HG03066 (cell line): Measurements from ENCODE around the gene CAPN10.

Experiments used
- ATAC-seq: cut with Tn5 transposase; IDR thresholded peaks from one replicate; pipeline ENCODE4 v1.9.1; 2021; ENCODE audit warnings: low read depth; ENCODE audit not compliant: unreplicated experiment

The CAPN10 gene

GRCh38 chr2:240622060-240622411 is 35.5 kb downstream of the CAPN10 start:
- ATAC-seq: no peak

GRCh38 chr2:240622531-240623235 is 36.1 kb downstream of the CAPN10 start:
- ATAC-seq: no peak

- no peak for ATAC-seq
Measured at GRCh38 chr2:240623531-240624010, 37.0 kb downstream of the CAPN10 start.

- no peak for ATAC-seq
Measured at GRCh38 chr2:240624011-240624949, 37.7 kb downstream of the CAPN10 start.

- no peak for ATAC-seq
Measured at GRCh38 chr2:240624950-240625621, 38.6 kb downstream of the CAPN10 start, which contains the start of gene GPR35. TSS of gene GPR35 (plus strand) at chr2:240625480. CDS start at chr2:240629953, 4,473 bp downstream.

- ATAC-seq: no peak
Measured at GRCh38 chr2:240626531-240627300, 40.2 kb downstream of the CAPN10 start.

GRCh38 chr2:240627736-240628506 is 41.4 kb downstream of the CAPN10 start:
- no peak for ATAC-seq

GRCh38 chr2:240628507-240628807 is 41.9 kb downstream of the CAPN10 start:
- no peak for ATAC-seq

- no peak for ATAC-seq
Measured at GRCh38 chr2:240628808-240629618, 42.5 kb downstream of the CAPN10 start.

GRCh38 chr2:240629619-240629967 is 43.1 kb downstream of the CAPN10 start:
- no peak for ATAC-seq

- ATAC-seq: no peak
Measured at GRCh38 chr2:240629968-240630770, 43.6 kb downstream of the CAPN10 start.

- no peak for ATAC-seq
Measured at GRCh38 chr2:240630771-240631547, 44.4 kb downstream of the CAPN10 start.

GRCh38 chr2:240631548-240632305 is 45.2 kb downstream of the CAPN10 start:
- no peak for ATAC-seq

- no peak for ATAC-seq
Measured at GRCh38 chr2:240632306-240632721, 45.8 kb downstream of the CAPN10 start.

- ATAC-seq: no peak
Measured at GRCh38 chr2:240635121-240635997, 48.8 kb downstream of the CAPN10 start.
